T follicular helper cell (primary cell): ENCODE results near the gene PGM2.
"Not testable (repeated sequence)": the region's sequence is repeated elsewhere in the genome, so short reads cannot be mapped to it uniquely, and the experiment has no call there.

Source experiments
- DNase-seq: peaks from one replicate; pipeline ENCODE4 v3.0.0-alpha.2; 2020; ENCODE audit warnings: low read depth
- total RNA-seq, 2 experiments: gene quantifications; one replicate each; lab custom pipeline; 2026; lab: John Stamatoyannopoulos, UW

PGM2 gene
- total RNA-seq: 37.5 to 60.8 reads per million in 2 experiments

DNA sequence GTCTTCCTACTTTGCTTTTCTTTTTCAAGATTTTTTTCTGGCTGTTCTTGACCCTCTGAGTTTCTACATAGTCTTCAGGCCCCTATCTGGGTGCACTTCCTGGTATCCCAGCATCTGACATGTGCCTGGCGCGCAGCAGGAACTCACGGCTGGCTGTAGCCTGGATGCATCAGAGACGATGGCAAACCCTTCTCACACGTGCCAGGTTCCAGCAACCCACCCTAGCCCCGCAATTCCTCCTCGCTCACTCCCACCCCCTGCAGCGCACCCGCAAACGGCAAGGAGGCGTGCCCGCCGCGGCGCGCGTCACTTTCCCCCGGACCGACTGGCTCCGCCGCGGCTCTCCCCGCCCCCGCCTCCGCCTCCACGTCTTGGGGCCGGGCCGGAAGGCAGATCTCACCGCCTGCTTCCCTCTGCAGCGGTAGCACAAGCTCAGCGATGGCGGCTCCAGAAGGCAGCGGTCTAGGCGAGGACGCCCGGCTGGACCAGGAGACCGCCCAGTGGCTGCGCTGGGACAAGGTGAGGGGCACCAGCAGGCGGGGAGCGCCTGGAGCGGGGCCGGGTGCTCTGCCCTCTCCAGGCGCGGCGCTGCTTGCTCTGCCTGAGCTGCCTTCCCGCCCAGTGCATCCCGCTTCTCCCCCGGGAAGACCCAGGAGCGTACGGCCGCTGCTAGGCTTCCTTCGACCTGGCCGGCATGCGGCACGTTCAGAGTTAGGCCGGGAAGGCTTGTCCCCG lies at the start of gene PGM2:
Gene PGM2, plus strand, starts transcription at position 392 of the 735 bp plus-strand sequence. Its CDS starts 47 bp downstream, at position 439.
- DNase-seq: peak; percentile 84

DNA sequence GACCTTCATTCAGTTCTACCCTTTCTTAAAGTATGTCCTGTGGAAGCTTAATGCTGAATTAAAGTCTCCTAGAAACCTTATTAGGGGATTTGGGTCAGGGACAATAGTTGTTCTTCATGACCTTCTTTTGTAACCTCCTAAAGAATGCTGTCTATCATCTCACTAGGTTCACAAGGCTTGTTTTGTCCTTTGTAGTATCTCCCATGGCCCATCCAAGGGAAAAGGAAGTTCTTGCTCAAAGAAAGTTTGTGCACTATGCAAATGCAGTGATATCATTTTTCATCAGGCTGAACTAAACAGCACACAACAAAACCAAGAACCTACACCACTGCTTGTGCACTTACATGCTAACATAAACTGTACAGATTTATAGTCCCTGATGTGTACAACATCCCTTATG lies 46.6 kb upstream of the PGM2 start:
- no peak for DNase-seq

DNA sequence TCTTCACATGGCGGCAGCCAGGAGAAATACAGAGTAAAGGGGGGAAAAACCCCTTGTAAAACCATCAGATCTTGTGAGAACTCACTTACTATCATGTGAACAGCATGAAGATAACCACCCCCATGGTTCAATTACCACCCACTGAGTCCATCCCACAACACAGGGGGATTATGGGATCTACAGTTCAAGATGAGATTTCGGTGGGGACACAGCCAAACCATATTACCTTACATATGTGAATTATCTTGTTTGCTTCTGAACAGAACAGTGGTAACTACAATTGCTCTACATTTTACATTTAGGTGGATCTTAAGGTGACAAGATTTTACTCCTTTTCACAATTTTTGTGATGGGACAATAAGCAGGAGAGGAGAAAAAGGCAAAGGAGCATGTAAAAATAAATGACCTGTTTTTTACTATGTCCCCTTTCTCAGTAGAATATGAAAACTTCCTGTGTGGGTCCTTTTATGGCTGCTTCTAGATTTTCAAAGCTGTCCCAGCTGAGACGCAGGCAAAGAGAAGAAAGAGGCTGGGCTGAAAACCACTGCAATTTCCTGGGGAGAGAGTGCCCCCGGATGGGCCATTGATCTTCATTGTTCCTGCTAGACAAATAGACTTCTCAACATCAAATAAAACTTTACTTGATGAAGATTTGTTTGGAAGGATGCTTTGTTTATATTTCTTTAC lies 45.9 kb upstream of the PGM2 start:
- DNase-seq: peak; percentile 46

DNA sequence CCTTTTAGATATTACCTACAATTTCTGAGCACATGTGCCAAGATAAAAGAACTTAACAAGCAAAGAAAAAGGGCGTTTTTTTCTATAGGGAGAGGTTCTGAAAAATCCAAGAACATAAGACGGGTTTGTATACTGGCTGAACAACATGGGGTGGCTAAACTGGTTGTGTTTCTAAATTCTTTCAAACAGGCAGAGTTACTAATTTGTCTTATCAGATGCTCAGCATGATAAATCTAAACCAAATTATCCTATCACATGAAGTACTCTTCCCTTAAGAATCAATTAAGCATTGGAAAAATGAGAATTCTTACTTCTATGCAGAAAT lies 45.4 kb upstream of the PGM2 start:
- DNase-seq: no peak

DNA sequence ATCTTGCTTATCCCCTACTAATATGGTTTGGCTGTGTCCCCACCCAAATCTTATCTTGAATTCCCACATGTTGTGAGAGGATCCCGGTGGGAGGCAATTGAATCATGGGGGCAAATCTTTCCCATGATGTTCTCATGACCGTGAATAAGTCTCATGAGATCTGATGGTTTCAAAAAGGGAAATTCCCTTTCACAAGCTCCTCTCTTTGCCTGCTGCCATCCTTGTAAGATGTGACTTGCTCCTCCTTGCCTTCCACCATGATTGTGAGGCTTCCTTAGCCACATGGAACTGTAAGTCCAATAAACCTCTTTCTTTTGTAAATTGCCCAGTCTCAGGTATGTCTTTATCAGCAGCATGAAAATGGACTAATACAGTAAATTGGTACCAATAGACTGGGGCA lies 40.2 kb upstream of the PGM2 start:
- DNase-seq: not testable (repeated sequence)

DNA sequence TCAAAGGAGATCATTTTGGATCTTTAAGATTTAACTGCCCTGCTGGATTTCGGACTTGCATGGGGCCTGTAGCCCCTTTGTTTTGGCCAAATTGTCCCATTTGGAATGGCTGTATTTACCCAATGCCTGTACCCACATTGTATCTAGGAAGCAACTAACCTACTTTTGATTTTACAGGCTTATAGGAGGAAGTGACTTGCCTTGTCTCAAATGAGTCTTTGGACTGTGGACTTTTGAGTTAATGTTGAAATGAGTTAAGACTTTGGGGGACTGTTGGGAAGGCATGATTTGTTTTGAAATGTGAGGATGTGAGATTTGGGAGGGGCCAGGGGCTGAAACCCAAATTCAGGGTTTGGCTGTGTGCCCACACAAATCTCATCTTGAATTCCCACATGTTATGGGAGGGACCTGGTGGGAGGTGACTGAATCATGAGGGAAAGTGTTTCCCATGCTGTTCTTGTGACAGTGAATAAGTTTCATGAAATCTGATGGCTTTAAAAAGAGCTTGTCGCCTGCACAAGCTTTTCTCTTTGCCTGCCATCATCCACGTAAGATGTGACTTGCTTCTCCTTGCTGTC lies 38.5 kb upstream of the PGM2 start:
- DNase-seq: not testable (repeated sequence)

DNA sequence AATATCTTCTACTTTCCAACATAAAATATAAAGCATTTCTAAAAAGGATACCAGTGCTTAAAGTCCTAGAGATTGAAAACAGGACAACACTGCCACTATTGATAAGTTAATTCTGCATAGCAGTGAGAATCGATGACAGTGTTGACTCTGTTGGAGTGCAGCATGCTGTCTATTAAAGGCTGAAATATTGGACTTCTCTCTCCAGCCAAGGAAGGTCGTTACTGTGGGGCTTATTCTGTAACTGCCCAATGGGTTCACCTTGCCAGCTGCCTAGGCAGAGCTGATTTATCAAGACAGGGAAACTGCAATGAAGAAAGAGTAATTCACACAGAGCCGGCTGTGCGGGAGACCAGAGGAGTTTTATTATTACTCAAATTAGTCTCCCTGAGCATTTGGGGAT lies 37.7 kb upstream of the PGM2 start:
- DNase-seq: no peak

DNA sequence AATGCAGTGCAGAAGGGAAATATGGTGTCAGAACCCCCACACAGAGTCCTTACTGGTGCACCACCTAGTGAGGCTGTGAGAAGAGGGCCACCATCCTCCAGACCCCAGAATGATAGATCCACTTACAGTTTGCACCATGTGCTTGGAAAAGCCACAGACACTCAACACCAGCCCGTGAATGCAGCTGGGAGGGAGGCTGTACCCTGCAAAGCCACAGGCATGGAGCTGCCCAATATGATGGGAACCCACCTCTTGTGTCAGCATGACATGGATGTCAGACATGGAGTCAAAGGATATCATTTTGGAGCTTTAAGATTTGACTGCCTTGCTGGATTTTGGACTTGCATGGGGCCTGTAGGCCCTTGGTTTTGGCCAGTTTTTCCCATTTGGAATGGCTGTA lies 34.2 kb upstream of the PGM2 start:
- no peak for DNase-seq

DNA sequence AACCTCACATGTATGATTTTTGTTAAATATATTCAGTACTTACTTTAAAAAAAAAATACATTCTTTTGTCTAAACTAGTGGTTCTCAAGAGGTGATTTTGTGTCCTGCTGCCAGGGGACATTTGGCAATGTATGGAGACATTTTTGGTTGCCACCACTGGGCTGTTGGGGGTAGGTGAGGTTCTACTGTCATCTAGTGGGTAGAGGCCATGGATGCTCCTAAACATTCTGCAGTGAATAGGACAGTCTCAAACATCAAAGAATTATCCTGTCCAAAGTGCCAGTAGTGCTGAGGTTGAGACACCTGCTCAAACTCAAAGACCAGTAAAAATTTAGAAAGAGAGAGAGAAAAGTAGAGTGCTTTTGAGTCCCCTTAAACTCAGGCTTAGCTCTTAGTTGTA lies 32.9 kb upstream of the PGM2 start:
- DNase-seq: peak; percentile 5

DNA sequence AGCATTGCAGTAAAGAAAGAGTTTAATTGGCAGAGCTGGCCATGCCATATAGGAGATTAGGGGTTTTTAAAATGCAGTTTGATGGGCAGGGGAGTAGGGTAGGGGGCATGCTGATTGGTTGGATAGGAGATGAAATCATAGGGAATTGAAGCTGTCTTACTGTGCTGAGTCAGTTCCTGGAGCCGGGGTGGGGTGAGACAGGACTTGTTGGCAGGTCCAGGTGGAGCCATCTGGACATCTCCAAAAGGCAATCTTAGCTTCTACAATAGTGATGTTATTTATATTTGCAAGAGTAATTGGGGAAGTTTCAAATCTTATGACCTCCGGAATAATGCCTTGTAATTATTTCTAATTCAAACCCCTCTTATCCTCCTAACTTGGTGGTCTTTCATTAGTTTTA lies 32.4 kb upstream of the PGM2 start:
- DNase-seq: no peak

DNA sequence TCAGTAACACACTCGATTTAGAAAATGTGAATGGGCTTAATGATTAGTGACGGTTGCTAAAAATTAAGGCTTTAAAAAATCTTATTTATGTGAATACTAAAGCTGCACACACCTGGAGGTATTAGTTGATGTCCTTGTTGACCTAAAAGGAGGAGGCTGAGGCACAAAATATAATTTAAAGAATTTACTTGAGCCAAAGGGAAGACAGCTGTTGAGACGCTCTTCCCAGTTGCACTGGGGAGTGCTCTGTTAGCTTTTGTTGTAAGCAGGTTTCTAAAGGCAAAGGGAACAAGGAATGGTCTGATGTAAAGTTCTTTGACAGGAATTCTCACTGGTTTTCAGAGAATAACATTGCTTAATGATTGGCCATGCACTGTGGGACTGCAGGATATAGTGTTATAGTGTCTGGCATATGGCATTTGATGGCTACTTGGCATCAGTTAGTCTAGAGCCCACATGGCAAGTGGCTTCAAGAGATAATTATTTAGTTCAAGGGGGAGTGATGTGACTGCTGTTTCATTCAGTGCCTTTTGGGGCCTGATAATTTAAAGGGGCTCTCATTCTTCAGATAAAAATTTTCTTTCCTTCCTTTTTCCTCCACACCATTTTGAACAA lies 30.8 kb upstream of the PGM2 start:
- no peak for DNase-seq

DNA sequence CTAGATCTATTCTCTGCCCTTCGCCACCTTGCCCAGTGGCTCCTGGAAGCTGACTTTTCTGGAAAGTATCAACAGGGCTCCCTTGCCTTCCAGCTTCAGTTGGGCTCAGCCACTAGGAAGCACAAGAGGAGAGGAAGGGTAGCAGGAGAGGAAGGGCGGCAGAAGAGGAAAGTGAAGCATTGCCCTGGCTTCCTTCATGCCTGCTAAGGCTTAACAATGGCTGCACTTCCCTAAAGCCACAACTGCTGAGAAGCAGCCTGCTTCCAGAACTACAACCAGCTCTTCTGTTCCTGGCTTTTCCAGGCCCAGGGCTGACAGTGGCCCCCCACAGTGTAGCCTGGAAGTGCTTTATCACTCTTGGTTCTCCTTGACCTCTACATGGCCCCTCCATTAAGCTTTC lies 29.1 kb upstream of the PGM2 start:
- DNase-seq: no peak

DNA sequence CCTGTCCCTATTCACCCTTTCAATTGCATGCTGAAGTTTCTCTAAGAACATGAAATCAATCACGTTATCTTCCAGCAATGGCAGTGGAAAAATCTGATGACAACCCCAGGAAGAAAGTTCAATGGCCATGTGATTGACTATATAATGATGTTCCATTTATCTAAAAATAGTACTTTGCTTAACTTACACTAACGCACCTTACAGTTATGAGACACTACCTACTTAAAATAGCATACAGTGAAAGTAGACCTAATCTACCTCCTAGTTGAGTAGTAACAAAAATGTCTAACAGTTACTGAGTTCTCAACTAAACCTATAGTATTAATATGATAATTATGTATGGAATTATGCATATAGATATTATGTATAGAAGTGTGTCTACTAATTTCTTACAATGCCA lies 28.6 kb upstream of the PGM2 start:
- DNase-seq: no peak

DNA sequence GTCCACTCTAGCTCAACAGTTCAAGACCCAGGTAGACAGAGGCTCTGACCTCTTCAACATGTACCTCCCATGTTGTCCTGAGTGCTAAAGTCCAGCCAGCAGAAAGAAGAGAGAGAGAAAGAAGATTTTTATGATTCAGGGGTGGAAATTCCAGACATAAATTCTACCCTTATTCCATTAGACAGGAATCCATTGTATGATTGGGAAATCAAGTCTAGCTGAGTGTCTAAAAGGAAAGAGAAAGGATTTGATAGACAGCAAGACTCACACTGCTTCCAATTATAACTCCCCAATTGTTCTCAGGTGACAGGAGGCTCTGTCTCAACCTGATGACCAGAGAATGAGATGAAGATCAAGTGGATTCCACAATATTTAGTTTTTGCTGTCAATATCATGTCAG lies 27.9 kb upstream of the PGM2 start:
- DNase-seq: no peak

DNA sequence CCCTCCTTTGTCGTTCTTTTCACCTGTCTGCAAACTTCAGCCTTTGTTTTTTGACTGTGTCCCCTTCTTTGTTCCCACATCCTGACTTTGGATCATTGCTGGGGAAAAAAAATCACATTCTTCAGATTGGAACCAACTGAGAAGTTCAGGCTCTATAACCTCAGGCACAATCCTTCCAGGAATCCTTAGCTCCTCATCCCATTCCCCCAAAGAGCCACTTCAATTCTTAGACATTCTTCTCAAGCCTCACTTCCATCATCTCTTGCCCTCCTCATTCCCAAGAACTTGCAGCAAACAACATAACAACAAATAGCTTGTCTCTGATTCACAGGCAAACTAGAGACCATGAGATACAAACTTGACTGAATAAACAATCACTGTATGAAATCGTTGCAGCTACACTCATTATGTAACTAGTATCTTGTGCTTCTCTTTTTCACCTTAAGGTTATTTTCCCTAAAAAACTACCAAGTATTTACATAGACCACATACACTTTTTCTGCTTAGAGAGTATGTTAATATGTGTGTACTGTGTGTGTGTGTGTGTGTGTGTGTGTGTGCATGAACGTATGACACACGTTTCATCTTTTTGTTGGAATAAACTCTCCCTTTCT lies 26.4 kb upstream of the PGM2 start:
- no peak for DNase-seq

DNA sequence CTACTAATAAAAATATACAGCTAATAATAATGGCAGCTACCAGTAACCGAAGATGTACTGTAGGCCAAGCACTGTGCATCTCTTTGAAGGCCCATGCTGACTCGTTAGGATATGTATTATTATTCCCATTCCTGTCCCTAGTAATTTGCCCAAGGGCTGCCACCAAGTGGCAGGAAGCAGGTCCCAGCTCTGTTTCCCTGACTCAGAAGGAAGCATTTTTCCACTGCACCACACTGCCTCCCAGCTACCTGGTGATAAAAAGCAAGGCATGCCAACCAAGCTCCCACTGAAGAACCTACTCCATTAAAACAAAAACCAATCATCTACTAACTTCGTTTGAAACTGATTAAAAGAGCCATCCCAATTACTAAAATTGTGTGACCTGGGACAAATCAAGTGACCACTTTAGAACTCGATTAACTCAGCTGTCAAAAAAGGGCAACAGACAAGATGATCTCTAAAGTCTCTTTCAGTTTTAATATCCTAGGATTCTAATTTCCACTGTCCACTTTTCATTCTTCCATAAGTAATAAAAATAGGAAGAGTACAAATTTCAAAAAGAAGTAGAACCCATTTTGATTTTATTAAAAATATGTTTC lies 24.3 kb upstream of the PGM2 start:
- no peak for DNase-seq

DNA sequence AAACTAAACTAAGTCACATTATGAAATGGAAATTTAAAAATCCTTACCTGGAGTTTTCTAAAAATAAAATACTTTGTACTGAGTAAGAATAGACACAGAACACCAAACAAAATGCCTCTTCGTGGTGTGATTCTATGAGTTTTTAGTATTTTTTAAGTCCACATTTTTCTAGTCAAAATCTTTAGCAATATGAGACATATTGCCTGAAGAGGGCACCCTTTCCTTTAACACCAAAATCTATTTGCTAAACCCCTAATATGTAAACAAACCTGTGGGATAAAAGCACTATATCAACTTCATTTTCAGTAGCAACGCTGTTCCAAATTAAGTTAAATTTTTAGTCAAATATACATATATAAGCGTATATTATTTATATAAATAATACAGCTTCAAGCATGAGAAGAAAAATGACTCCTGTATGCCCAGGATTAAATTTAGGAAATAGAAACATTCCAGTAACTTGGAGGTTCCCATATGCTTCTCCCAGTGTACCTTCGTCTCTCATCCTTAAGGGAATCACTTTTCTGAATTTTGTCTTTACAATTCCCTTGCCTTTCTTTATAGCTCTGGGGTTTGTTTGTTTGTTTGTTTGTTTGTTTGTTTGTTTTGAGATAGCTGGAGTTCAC lies 23.0 kb upstream of the PGM2 start:
- DNase-seq: no peak

DNA sequence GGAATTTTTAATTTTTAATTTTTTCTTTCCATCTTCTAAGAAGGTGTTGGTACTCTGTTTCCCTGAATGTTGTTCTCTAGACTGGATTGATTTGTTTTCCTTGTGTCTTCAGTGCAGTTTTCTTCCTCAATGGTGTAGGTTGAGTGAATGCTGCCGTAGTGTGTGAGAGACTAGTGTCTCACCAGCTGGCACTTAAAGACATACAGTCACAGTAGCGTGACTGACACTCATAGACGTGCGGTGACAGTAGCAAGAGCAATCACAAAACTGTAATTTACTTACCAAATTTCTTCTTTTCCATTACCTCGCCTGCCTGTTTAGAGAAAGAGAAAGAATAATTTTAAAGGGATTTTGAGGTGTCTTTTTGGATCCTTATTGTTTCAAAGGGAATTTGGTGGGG lies 21.4 kb upstream of the PGM2 start:
- DNase-seq: no peak

DNA sequence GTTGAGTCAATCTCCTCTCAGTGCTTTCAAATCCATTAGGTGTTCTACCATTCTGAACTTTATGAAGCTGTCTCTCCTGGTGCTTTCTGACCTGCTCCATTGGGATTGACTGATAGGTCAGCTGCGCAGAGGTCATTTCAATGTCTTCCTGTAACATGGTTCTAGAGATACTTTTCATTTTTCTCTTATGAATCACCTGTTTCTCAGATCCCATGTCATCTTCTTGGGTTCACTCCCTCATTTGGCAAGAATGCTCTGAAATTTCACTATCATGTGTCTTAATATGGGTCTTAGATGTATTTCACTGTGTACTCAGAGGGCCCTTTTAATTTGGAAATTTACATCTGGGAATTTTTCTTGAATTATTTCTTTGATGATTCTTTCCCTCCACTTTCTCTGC lies 13.8 kb upstream of the PGM2 start:
- no peak for DNase-seq

DNA sequence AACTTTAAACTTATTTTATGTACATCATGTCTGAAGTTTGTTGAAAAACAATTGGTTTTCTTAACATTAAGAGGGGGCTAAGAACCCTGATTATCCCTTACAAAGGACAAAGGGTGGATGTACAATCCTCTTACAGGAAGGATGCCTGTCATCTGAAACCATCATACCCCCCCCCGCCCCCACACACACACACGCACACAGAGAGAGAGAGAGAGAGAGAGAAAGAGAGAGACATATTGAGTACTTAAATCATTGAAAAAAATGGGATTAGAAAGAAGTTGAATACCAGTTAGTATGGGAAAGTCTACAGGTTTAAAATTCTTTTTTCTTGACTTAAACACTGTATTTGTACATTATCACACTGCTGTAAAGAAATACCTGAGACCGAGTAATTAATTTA lies 10.9 kb upstream of the PGM2 start:
- no peak for DNase-seq

DNA sequence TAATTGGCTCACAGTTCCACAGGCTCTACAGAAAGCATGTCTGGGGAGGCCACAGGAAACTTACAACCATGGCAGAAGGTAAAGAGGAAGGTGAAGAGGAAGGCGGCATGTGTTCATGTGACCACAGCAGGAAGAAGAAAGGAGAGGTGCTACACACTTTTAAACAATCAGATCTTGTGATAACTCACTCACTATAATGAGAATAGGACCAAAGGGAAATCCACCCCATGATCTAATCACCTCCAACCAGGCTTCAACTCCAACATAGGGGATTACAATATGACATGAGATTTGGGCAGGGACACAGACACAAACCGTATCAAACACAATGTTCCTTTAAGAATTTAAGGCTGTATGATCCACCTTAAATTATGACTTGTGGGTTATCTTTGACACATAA lies 10.5 kb upstream of the PGM2 start:
- no peak for DNase-seq

DNA sequence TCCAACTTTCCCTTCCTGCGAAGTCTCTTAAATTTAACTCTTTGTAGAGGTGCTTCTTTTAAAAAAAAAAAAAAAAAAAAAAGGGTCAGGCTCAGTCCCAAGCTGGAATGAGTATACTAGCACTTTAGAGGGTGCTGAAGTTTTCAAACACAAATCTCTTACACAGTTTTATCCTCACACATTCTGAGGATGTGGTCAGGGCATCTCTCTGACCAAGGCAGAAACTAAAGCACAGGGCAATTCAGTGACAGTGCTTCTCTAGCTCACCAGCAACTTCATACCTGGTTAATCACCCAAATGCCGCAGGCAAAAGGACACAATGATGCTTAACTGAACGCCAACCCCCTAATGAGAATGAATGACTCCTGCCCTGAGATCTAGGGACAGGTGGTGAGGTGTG lies 9.8 kb upstream of the PGM2 start:
- no peak for DNase-seq
